ENCODE results near the gene DMKN. TPM values are rescaled to one million over a fixed set of nuclear protein-coding genes. Genes with fewer than 3 reads are reported as not detected.

Gene DMKN
- total and polyA plus RNA-seq, 2 of the 4 experiments (the other 2 are of a cell fraction): 0.36 to 2.4 TPM

DNA sequence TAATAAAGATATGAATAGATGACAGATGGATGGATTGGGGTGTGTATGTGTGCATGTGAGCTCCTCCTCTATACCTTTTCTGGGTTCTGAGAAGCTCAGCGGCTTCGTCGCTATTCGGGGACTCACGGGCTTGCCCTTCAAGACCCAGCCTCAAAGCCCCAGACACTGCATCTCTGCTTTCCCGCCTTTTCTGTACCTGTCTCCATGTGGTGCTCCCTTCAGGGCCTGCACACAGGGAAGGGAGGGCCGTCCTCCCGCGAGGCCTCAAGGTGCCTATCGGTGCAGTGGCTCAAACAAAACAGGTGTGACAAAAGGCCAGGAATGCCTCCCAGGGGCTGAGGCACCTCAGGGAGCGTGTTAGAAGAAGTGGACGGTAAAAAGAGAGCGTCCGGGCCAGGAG is 39.3 kb downstream of the DMKN start:
- Histone ChIP-seq H4K91ac (ENCODE audit: insufficient read depth, low read depth, low read length) (no peak overlapping the region), H3K9ac (ENCODE audit: low read depth, low read length) (no peak overlapping the region), H3K4me2 (ENCODE audit: low read depth, low read length) (no peak overlapping the region), H2BK15ac (ENCODE audit: low read depth, low read length) (no peak overlapping the region), H4K20me1 (ENCODE audit: insufficient read depth, low read length) (no peaks in the 10 kb centered on the region), H3K36me3 (ENCODE audit: control insufficient read depth, insufficient read depth, low read length) (no peaks in the 10 kb centered on the region), H2BK120ac (ENCODE audit: low read depth, low read length) (no peak overlapping the region), H2AK9ac (replicated peaks; ENCODE audit: low read depth, low read length, poor library complexity) (no peak overlapping the region), H3K56ac (ENCODE audit: extremely low read depth, insufficient read depth, low read length) (no peak overlapping the region), H3K4me3 (ENCODE audit: insufficient read depth, low read depth, low read length) (no peak overlapping the region), H3K18ac (ENCODE audit: low read depth, low read length) (no peak overlapping the region), H3K4ac (ENCODE audit: low read depth, low read length) (no peak overlapping the region), H2AFZ (replicated peaks; ENCODE audit: low read length, poor library complexity) (no peak overlapping the region), H3K23ac (ENCODE audit: low read depth, low read length) (no peak overlapping the region), H2AK5ac (ENCODE audit: low read depth, low read length) (no peak overlapping the region), H3K27ac (ENCODE audit: insufficient read depth, low read length) (no peak overlapping the region), H3K27me3 (ENCODE audit: control insufficient read depth, insufficient read depth, low read length) (no peaks in the 10 kb centered on the region; the same call in none of the 2 replicates), H3K9me1 (ENCODE audit: insufficient read depth, low read length) (no peaks in the 10 kb centered on the region), H3K4me1 (ENCODE audit: control insufficient read depth, insufficient read depth, low read length) (no peaks in the 10 kb centered on the region), H3K79me1 (ENCODE audit: low read depth in 1 of 2, low read length in 2 of 2) (no peaks in the 10 kb centered on the region), H3K14ac (replicated peaks; ENCODE audit: low read depth, low read length) (no peak overlapping the region), H4K8ac (ENCODE audit: low read depth in 2 of 2, low read length in 2 of 2) (no peak overlapping the region), H3K9me3 (ENCODE audit: control insufficient read depth, insufficient read depth, low read length) (no peaks in the 10 kb centered on the region), H2BK20ac (ENCODE audit: low read depth, low read length) (no peak overlapping the region), H2BK5ac (ENCODE audit: low read depth, low read length, poor library complexity, severe bottlenecking) (no peak overlapping the region), H4K5ac (ENCODE audit: low read depth, low read length) (no peak overlapping the region)
- intact Hi-C loops (cut with micrococcal nuclease): no loop called here
- ATAC-seq (ENCODE audit: low read depth) (no peak), DNase-seq (no peak)
- WGBS, 2 experiments (ENCODE audit: extremely low coverage in 2 of 2, insufficient read length in 1 of 2): 64% methylated on average over 5 of the region's 14 CpGs; no CpG with 5 or more reads in 1 of the 2 experiments
- CTCF ChIA-PET: no interaction called here
- in situ Hi-C loops (cut with MboI; ENCODE audit: low sequenced_read_pairs): no loop called here
- no TSS peak for BruUV-seq (replicated peaks)
- POLR2A ChIA-PET (ENCODE audit: unreplicated experiment): no interaction called here
- dilution Hi-C loops (cut with HindIII; ENCODE audit: low sequenced_read_pairs, unreplicated experiment): no loop called here
- no peak for TF ChIP-seq RFX5 (IDR thresholded peaks at IDR 0.05; ENCODE audit: low read depth, low read length)
- no peak for TF ChIP-seq USF2 (IDR thresholded peaks at IDR 0.05; ENCODE audit: low read depth, low read length)
- TF ChIP-seq MAZ (IDR thresholded peaks at IDR 0.05; ENCODE audit: borderline replicate concordance, low read depth, low read length): no peak
- TF ChIP-seq RAD21 (IDR thresholded peaks at IDR 0.05; ENCODE audit: low read length): no peak
- TF ChIP-seq MXI1 (IDR thresholded peaks at IDR 0.05; ENCODE audit: borderline replicate concordance, low read depth, low read length): no peak
- TF ChIP-seq CTCF (conservative IDR thresholded peaks at IDR 0.05; ENCODE audit: low read depth, low read length): no peak
- TF ChIP-seq BHLHE40 (IDR thresholded peaks at IDR 0.05; ENCODE audit: low read depth, low read length): no peak

Data from IMR-90 (cell line).